NCI-H2196 (cell line): ENCODE measurements around the gene NALCN.

ENCODE experiments used
- DNase-seq: peaks from one replicate; lab custom pipeline; 2025; ENCODE audit not compliant: unreplicated experiment; lab: John Stamatoyannopoulos, UW

The NALCN gene

GRCh38 chr13:101416181-101417042, at the start of gene NALCN:
NALCN (minus strand) TSS chr13:101416508; CDS start chr13:101399126, 17,382 bp downstream.
- no peak for DNase-seq

GRCh38 chr13:101465877-101466276, 49.6 kb upstream of the NALCN start:
- no peak for DNase-seq

DNA sequence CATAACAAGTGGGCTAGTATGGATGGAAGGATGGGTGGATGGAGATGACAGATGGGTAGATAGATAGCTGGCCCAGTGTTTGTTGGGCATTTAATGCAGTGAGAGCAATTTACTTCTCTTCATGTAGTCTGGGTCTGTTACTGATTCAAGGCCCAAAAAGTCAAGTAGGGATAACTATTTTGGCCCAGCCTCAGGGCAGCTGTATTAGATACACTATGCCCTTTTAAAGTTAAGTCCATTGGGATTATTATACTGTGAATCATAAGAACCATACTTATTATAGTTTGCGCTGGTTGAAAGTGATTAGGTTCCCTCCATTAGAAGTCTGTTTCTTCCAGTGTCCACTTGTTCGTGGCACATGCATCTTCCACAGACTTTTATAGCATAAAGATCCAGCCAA, 40.9 kb upstream of the NALCN start:
- DNase-seq: no peak

GRCh38 chr13:101455863-101456262, 39.6 kb upstream of the NALCN start:
- DNase-seq: no peak

DNA sequence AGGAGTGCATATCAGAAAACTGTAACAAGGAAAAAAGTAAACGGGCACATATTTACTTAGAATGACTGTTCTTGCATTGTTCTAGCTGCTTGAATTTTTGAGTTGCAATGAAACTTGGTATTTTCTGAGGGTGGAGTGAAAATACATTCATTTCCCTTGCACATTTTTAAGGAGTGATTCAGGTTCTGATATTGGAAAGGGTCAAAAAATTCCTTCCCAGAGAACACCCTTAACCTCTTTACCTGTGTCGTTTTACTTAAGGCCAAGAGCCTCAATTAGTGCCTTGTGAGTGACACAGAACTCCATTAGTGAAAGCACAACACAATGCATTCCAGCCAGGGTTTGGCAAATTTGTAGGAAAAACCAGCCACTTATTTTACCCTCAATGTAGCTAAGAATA, 38.5 kb upstream of the NALCN start:
- no peak for DNase-seq

- no peak for DNase-seq
These were observed 37.5 kb upstream of the NALCN start for GRCh38 chr13:101453784-101454201.

DNA sequence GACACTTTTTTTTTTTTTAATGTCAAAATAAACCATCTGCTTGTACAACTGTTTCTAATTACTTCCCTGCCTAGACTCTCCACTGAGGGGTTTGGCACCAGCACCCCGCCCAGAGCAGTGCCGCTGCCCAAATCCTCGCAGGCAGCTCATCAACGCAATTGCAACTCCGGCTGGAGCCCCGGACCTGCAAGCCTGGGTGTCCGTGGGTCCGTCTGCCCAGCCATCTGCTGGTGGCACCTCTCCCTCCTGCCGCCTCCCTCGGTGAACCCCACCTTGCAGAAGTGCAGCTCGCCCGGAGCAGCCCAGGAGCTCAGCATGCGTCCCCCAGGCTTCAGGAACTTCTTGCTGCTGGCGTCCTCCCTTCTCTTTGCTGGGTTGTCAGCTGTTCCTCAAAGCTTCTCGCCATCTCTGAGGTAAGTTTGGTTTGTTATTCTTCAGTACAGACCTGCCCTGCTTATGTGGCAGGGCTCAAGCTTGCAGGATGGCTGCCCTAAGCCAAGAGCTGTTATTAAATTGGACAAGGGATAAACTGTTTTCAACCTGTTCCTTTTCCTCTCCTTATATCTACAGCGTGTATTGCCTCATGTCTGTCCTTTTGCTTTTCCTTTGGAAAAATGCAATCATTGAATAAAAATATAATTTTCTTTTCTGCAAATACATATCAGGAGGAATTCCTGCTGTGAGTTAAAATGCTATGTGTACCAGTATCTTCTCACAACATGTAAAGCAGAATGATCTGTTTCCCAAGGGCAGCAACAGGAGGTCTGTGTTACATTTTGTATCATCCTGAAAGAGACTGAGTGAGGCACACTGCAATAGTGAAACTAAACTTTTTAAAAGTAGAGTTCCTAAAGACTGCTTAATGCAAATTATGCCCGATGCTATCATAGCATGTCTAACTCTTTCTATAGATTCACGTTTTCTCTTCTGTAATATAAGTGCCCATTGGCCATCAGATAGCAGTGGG, 36.5 kb upstream of the NALCN start, which contains the start of gene ITGBL1:
ITGBL1 (plus strand) TSS at position 157 of the 967 bp plus-strand sequence; CDS start at position 316, 159 bp downstream.
- DNase-seq: no peak

DNA sequence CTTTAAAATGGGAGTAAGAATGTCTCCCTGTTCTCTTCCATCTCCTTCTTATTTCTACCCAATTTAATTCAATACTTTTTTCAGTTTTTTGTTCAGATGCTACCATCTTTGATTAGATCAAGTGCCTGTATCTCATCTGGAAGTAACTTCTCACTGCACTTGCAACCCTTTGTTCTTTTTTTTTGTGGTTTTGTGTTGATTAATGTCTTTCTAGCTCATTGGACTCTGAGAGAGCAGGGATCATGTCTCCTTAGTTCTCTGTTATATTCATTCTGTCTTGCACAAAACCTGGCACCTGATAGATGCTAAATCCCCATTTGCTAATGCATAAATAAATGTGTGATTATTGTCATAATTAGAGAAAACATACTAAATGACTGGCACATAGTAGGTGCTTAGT, 35.3 kb upstream of the NALCN start:
- DNase-seq: no peak

DNA sequence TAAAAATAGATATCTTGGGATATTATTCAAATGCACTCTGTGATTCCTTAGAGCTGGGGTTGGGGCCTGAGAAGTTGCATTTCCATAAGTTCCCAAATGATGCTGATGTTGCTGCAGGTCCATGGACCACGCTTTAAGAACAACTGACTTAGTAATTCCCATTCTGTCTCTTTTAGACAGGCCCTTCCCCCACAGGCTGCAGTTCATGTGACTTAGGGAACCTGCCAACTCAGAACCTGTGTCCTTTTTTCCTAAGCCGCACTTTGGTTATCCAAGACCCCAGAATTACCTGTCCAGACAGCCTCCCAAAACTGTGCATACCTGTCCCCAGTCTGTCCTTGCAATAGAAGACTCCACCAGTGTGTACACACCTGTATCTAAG, 34.4 kb upstream of the NALCN start:
- DNase-seq: no peak

DNA sequence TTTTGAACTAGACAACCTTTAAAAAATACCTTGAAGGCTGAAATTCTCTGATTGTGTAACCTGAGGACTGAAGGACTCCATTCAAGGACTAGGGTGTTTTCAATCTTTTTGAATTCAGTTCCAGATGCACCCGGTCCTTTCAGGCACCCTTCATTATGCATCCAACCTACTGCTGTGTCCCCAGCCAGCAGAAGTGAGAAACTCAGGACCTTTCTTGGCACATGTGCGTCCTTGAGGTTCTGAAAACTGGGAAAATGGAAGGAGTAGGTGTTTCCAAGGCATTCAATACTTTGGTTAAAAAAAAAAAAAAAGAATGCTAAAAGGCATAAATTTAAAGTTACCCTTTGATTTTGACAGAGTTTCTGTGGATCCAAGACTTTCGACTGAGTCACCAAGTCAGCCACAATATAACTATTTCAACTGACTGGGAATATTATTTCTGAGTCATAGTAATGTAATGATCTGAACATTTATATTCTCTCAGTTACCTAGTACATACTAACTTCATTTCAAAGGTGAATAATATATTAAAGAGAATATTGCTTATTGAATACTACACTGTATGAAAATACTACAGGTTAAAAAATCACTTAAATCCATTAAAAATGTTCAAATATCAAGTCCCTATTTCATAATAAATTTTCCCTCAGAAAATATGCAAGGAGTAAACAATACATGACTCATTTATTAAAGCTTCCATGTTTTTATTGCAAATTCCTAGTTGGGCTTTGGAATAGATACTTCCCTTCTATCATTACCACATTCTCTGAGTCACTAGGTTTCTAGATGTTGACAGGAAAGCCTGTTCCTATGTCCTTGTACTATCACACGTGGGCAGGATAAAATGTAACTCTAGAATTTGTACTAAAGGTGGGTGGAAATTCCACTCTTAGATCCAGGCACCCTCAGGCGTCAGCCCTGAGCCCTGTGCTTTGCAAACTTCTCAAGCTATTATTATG, 33.8 kb upstream of the NALCN start:
- no peak for DNase-seq

- no peak for DNase-seq
These were observed 31.5 kb upstream of the NALCN start for GRCh38 chr13:101447852-101448251.

DNA sequence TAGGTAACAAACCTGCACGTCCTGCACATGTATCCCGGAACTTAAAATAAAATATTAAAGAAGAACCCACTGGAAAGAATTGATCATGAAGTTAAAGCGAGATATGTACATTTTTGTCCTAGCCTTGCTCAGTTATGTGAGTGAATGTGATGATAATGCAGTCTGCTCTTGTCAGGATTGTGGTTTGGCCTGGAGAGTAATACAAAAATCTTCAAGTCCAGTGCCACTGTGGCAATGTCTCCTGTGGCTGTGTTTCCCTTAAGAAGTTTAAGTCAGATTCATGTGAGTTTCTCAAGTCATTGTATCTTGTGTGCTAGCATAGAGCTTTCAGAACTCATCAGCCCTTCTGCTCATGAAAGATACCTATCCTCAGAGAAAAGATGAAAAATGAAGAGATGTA, 18.2 kb upstream of the NALCN start:
- DNase-seq: no peak

DNA sequence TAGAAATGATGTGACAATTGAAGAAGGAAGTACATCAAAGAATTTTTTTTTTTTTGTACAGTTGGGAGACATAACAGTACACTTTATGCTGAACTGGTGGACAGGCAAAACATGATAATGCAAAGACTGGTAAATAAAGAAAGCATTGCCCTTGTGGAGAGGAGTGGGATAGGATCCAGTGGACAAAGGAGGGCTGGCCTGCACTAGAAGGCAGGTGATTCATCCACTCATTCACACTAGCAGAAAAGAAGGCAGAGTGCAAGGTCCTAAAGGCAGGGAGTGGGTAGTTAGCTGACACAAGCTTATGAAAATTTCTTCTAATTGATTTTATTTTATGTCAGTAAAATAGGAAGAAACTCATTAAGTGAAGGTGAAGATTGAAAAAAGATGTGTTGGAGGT, 17.6 kb upstream of the NALCN start:
- no peak for DNase-seq

DNA sequence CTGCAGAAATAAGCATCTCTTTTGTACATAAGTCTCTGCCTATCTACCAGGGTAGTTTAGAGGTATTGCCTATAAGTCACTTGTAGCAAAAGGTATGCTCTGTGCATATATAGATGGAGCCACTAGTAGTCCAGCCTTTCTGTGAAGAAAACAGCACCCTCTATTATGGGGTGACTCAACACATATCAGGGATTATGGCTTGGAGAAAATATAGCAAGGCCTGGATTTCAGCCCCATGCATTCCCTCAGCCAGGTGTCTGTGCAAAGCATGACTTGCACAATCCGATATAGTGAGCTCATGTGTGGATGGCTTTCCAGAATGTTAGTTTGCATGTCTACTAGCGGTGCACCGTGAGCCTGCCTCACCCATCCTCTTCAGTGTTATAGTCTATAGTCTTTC, 13.4 kb upstream of the NALCN start:
- no peak for DNase-seq

GRCh38 chr13:101425623-101426022, 9.3 kb upstream of the NALCN start:
- no peak for DNase-seq

DNA sequence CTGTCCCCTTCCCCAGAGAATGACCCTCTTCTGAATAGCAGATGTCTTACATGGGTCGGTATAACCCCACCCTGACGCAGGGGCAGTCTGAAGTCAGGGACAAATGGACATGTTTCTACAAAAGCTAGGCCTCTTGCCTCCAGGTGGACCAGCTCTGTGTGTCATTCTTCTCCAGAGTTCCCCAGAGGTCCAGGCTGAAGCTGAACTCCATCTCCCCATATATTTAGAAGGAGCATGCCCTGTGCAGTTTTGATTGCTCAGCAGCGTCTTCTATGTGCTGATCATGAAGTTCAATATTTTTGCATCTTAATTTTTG, 8.8 kb upstream of the NALCN start:
- DNase-seq: no peak

DNA sequence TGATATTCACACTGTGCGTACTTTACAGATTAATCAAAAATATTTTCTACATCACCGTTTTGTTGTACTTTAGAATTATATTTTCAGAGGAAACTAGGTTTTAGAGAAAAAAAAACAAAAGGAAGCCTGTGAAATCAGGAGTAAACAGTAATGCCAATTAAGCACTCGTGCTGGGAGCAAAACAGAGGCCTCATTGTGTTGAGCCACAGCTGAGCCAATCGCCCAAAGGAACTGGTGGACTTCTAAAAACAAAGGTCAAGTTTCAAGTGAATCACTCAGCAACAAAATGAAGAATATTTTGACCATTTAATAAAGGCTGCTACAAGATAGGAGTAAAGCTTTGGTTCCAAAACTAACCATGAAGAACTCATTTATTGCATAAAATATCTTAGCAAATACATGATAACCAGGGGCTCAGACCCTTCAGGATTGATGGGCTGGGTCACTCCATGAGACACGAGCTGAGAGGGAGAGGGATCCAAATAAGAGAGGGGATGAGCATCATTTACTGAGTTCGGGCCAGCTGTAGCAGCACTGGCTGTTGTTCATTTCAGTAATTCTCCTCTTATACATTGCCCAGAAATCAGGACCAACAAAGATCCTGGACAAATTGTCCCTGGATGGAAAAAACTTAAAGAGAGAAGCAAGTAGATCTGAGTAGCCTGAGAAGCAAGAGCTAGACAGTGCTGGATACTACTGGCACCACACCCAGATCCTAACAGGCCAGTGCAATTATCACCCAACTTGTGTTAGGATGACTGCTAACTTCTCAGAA, 8.3 kb upstream of the NALCN start:
- DNase-seq: no peak

DNA sequence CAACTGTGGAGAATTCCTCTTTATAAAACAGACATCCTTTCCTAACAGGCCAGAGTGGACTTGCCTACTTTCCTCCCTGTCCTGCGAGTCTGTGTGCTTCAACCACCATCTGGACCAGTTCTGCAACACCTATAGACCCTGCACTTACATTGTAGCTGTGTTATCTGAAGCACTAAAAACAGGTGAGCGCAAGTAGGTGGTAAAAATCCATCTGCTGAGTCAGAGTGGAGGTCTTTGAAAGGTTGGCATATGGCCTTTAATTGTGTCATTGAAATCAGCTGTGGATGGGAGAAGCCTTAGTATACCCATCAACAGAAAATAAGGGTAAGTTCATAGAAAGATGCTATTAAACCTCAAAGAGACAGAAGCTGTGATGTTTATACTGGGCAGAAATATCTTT, 7.6 kb upstream of the NALCN start:
- DNase-seq: no peak

GRCh38 chr13:101417501-101417900, 1.2 kb upstream of the NALCN start:
- DNase-seq: no peak

DNA sequence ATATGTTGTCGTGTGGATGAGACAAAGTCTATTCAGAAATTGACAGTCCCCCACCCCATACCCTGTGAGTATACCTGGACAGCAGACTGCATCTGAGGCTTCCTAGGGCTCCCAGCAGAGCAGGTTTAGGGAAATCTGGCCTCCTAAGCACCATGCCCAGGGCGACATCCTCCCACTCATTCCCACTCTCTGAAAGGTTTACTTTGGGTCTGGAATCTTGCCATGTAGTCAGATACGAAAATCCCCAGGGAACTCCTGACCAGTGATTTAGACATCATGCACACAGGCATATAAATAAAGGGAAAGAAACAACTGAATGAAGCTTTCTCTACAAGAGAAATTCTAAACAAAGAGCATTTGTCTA, 717 bp upstream of the NALCN start:
- no peak for DNase-seq
